ENCODE measurements around the gene KRTAP1-3. TPM values are rescaled to one million over a fixed set of nuclear protein-coding genes. Genes with fewer than 3 reads are reported as not detected.
A peak's percentile ranks its signal among the peaks of the same experiment; 100 is the strongest.

KRTAP1-3 gene
- total RNA-seq, 1 donor: not detected

DNA sequence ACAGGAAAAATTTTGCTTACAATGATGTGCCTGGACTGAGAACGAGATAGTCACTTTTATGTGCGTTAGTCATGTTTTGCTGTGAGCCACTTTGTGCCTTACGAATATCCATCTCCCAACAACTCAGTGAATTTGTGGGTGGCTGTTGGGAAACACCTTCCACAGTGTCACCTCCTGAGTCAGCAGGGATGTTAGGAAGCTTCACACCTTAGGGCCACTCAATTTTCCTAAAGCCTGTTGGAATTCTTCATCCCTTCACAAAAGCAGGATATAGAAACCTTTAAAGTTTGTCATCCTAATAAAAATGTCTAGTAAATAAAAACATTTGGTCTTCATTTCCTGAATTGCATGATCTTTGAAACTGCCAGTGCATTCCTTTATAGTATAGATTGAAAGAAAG lies 21.5 kb downstream of the KRTAP1-3 start:
- no peak overlapping the region for H3K4me2 ChIP-seq (ENCODE audit: insufficient read depth, low read length)
- DNase-seq (ENCODE audit: insufficient read length, low spot score, missing footprints): no peak
- no peak overlapping the region for H3K4me3 ChIP-seq (ENCODE audit: insufficient read depth, low read length)
- no peaks in the 10 kb centered on the region for H3K9me3 ChIP-seq (ENCODE audit: low read depth, low read length)
- H3K27me3 ChIP-seq (ENCODE audit: insufficient read depth, low read length): no peaks in the 10 kb centered on the region
- no peaks in the 10 kb centered on the region for H3K79me2 ChIP-seq (ENCODE audit: insufficient read depth, low read length)
- H2AFZ ChIP-seq (ENCODE audit: low read length): peak overlapping the region; percentile 48
- H3K4me1 ChIP-seq (ENCODE audit: insufficient read depth, low read length): no peaks in the 10 kb centered on the region
- no peaks in the 10 kb centered on the region for H3K36me3 ChIP-seq (ENCODE audit: insufficient read depth, low read length)
- no peak overlapping the region for H3K27ac ChIP-seq (ENCODE audit: low read depth, low read length)
- TF ChIP-seq, protein P1, sequence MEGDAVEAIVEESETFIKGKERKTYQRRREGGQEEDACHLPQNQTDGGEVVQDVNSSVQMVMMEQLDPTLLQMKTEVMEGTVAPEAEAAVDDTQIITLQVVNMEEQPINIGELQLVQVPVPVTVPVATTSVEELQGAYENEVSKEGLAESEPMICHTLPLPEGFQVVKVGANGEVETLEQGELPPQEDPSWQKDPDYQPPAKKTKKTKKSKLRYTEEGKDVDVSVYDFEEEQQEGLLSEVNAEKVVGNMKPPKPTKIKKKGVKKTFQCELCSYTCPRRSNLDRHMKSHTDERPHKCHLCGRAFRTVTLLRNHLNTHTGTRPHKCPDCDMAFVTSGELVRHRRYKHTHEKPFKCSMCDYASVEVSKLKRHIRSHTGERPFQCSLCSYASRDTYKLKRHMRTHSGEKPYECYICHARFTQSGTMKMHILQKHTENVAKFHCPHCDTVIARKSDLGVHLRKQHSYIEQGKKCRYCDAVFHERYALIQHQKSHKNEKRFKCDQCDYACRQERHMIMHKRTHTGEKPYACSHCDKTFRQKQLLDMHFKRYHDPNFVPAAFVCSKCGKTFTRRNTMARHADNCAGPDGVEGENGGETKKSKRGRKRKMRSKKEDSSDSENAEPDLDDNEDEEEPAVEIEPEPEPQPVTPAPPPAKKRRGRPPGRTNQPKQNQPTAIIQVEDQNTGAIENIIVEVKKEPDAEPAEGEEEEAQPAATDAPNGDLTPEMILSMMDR (IDR thresholded peaks at IDR 0.05; ENCODE audit: extremely low read depth, low read depth, low read length): no peak
- H4K20me1 ChIP-seq (ENCODE audit: insufficient read depth, low read length): no peaks in the 10 kb centered on the region

DNA sequence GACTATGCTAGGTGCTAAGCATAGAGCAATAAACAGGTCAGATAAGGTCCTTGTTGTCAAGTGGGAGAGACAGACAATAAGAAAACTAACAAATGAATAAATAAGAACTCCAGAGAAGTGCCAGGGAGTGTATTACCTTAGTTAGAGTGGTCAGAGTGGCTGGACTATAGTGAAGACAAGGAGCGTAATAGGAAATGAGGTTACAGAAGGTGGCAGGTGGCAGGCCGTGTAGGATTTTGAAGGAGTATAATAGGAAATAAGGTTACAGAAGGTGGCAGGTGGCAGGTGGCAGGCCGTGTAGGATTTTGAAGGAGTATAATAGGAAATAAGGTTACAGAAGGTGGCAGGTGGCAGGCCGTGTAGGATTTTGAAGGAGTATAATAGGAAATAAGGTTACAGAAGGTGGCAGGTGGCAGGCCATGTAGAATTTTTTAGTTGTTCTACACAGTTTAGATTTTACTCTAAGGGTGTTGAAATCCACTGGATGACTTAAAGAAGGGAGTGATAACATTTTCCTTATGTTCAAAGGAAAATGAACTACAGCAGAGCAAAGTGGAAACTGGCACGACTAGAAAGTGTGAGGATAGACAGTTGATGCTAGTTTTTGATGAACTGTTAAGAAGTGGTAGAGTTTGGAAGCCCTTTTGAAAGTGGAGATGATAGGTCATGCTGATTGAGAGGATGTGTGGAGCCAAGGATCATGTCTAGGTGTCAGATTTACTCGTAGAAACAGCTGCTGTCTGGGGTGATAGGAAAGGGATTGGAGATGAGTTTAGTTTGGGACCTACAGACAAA lies 22.2 kb downstream of the KRTAP1-3 start:
- Histone ChIP-seq H4K20me1 (ENCODE audit: insufficient read depth, low read length) (no peaks in the 10 kb centered on the region), H3K27me3 (ENCODE audit: insufficient read depth, low read length) (no peaks in the 10 kb centered on the region), H3K27ac (ENCODE audit: low read depth, low read length) (no peak overlapping the region), H3K9me3 (ENCODE audit: low read depth, low read length) (no peaks in the 10 kb centered on the region), H2AFZ (ENCODE audit: low read length) (peak overlapping the region; percentile 48), H3K36me3 (ENCODE audit: insufficient read depth, low read length) (no peaks in the 10 kb centered on the region), H3K4me1 (ENCODE audit: insufficient read depth, low read length) (no peaks in the 10 kb centered on the region), H3K79me2 (ENCODE audit: insufficient read depth, low read length) (no peaks in the 10 kb centered on the region), H3K4me2 (ENCODE audit: insufficient read depth, low read length) (no peak overlapping the region), H3K4me3 (ENCODE audit: insufficient read depth, low read length) (no peak overlapping the region)
- TF ChIP-seq, protein P1 (IDR thresholded peaks at IDR 0.05; ENCODE audit: extremely low read depth, low read depth, low read length): no peak
- no peak for DNase-seq (ENCODE audit: insufficient read length, low spot score, missing footprints)

DNA sequence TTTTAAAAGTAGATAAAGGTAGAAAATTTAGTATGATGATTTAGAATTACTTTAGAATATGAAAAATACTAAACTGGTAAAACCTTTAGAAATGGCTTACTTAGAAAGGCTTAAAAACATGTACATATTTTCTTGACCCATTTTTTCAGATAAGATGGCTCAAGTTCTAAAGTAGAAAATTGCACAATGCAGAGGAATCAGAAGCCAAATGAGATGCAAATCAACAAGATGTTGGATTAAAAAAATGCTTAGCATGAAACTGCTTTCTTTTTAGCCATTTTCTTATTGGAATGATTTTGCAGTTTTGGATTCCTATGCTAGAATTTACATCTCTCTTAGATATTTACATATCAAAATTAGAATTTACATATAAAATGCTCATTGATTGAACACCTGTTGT lies 24.2 kb downstream of the KRTAP1-3 start:
- H3K79me2 ChIP-seq (ENCODE audit: insufficient read depth, low read length): no peaks in the 10 kb centered on the region
- no peaks in the 10 kb centered on the region for H3K9me3 ChIP-seq (ENCODE audit: low read depth, low read length)
- no peaks in the 10 kb centered on the region for H3K36me3 ChIP-seq (ENCODE audit: insufficient read depth, low read length)
- no peak overlapping the region for H3K27ac ChIP-seq (ENCODE audit: low read depth, low read length)
- H3K27me3 ChIP-seq (ENCODE audit: insufficient read depth, low read length): no peaks in the 10 kb centered on the region
- H4K20me1 ChIP-seq (ENCODE audit: insufficient read depth, low read length): no peaks in the 10 kb centered on the region
- no peaks in the 10 kb centered on the region for H3K4me1 ChIP-seq (ENCODE audit: insufficient read depth, low read length)
- DNase-seq (ENCODE audit: insufficient read length, low spot score, missing footprints): no peak
- H2AFZ ChIP-seq (ENCODE audit: low read length): no peak overlapping the region
- H3K4me2 ChIP-seq (ENCODE audit: insufficient read depth, low read length): no peak overlapping the region
- H3K4me3 ChIP-seq (ENCODE audit: insufficient read depth, low read length): no peak overlapping the region
- TF ChIP-seq, protein P1 (IDR thresholded peaks at IDR 0.05; ENCODE audit: extremely low read depth, low read depth, low read length): no peak

DNA sequence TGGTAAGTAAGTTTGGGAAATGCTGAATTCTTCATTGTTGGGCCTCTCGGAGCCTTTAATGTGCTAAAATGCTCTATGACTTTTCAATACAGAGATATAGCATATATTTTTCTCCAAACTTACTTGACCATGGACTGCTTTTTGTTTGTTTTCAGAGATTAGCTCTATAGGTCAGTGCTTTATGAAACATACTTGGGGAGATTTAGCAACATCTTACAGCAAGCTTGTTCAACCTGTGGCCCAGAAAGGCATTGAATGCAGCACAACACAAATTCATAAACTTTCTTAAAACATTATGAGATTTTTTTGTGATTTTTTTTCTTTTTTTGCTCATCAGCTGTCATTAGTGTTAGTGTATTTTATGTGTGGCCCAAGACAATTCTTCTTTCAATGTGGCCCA lies 24.7 kb downstream of the KRTAP1-3 start:
- no peaks in the 10 kb centered on the region for H3K9me3 ChIP-seq (ENCODE audit: low read depth, low read length)
- no peaks in the 10 kb centered on the region for H3K79me2 ChIP-seq (ENCODE audit: insufficient read depth, low read length)
- H3K27me3 ChIP-seq (ENCODE audit: insufficient read depth, low read length): no peaks in the 10 kb centered on the region
- H4K20me1 ChIP-seq (ENCODE audit: insufficient read depth, low read length): no peaks in the 10 kb centered on the region
- H3K4me1 ChIP-seq (ENCODE audit: insufficient read depth, low read length): no peaks in the 10 kb centered on the region
- no peak overlapping the region for H3K27ac ChIP-seq (ENCODE audit: low read depth, low read length)
- DNase-seq (ENCODE audit: insufficient read length, low spot score, missing footprints): no peak
- H2AFZ ChIP-seq (ENCODE audit: low read length): no peak overlapping the region
- no peak overlapping the region for H3K4me2 ChIP-seq (ENCODE audit: insufficient read depth, low read length)
- TF ChIP-seq, protein P1 (IDR thresholded peaks at IDR 0.05; ENCODE audit: extremely low read depth, low read depth, low read length): no peak
- H3K36me3 ChIP-seq (ENCODE audit: insufficient read depth, low read length): no peaks in the 10 kb centered on the region
- no peak overlapping the region for H3K4me3 ChIP-seq (ENCODE audit: insufficient read depth, low read length)
